Measurements from ENCODE around the gene NFAT5.

The NFAT5 gene

DNA sequence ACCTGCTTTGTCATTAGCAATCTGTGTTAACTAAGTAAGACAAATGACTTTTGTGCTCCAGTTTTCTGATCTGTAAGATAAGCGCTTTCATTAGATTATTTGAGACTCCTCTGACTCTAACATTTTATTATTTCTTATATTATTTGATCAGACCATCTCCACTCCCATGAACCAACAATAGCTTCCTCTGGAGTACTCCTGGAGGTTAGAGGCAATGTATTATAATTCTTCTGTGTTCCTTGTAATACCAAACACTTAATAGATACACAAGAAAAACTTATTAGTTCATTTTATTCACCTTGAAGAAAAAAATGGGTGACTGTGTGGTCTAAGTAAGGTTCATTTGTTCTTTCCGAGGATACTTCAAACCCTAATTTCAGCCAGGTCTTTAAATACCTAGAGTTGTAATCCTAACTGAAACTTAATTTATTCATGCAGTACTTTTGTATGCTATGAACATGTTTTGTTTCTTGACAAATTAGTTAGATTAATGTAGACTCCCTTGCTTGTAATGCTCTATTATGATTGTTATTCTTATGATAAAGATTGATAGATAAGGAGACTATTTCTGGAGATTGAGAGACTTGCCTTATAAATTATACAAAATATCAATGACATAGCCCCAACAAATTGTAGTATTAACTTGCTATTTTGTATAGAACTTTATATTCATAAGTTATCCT, 106.7 kb downstream of the NFAT5 start:
- TF ChIP-seq, protein P1, sequence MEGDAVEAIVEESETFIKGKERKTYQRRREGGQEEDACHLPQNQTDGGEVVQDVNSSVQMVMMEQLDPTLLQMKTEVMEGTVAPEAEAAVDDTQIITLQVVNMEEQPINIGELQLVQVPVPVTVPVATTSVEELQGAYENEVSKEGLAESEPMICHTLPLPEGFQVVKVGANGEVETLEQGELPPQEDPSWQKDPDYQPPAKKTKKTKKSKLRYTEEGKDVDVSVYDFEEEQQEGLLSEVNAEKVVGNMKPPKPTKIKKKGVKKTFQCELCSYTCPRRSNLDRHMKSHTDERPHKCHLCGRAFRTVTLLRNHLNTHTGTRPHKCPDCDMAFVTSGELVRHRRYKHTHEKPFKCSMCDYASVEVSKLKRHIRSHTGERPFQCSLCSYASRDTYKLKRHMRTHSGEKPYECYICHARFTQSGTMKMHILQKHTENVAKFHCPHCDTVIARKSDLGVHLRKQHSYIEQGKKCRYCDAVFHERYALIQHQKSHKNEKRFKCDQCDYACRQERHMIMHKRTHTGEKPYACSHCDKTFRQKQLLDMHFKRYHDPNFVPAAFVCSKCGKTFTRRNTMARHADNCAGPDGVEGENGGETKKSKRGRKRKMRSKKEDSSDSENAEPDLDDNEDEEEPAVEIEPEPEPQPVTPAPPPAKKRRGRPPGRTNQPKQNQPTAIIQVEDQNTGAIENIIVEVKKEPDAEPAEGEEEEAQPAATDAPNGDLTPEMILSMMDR (IDR thresholded peaks at IDR 0.05; ENCODE audit: borderline replicate concordance, control extremely low read depth, extremely low read depth, insufficient read depth, missing control alignments): no peak
- in situ Hi-C loops (cut with MboI; ENCODE audit: low sequenced_read_pairs, unreplicated experiment): no loop called here
- no peak for DNase-seq (ENCODE audit: low spot score)

DNA sequence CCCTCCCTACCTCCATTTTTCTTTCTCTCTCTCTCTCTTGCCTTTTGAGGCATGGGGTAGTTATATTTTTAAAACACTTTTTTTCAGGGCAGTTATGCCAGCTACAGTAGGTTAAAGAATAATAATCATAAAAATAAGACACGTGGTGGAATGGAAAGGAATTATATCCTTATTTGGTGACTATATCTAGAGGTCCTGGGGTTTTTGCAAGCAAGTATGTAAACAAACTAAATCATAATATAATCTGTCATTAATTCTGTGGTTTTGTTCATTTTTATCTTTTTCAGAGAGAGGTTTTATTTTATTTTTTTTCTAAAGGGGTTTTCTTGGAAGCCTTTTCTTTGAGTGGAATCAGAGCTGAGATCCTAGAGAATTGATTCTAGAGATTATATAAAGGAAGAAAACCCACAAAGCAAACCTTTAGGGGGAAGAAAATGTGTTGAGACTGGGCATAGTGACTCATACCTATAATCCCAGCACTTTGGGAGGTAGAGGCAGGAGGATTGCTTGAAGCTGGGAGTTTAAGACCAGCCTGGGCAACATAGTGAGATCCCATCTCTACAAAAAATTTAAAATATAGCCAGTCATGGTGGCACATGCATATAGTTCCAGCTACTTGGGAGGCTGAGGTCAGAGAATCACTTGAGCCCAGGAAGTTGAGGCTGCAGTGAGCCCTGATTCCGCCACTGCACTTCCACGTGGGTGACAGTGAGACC, 107.4 kb downstream of the NFAT5 start:
- no peak for DNase-seq (ENCODE audit: low spot score)
- TF ChIP-seq, protein P1 (IDR thresholded peaks at IDR 0.05; ENCODE audit: borderline replicate concordance, control extremely low read depth, extremely low read depth, insufficient read depth, missing control alignments): no peak
- in situ Hi-C loops (cut with MboI; ENCODE audit: low sequenced_read_pairs, unreplicated experiment): no loop called here

DNA sequence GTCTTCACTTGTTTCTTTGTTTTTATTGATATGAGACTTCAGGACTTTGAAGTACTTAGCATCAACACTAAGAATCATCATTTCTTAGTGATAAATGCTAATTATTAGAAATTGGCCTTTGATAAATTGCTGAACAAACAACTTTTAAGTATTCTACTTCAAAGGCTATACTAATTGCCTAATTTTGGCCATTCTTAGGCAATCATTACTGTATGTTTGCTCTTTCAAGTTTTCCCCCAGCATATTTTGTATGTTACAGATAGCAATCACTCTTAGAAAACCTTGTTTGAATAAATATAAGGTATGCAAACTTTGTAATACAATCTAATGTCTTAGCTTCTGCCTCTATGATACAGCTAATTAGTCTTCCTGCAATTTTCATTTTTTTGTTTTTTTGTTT, 114.6 kb downstream of the NFAT5 start:
- in situ Hi-C loops (cut with MboI; ENCODE audit: low sequenced_read_pairs, unreplicated experiment): no loop called here
- no peak for DNase-seq (ENCODE audit: low spot score)
- TF ChIP-seq, protein P1 (IDR thresholded peaks at IDR 0.05; ENCODE audit: borderline replicate concordance, control extremely low read depth, extremely low read depth, insufficient read depth, missing control alignments): no peak

DNA sequence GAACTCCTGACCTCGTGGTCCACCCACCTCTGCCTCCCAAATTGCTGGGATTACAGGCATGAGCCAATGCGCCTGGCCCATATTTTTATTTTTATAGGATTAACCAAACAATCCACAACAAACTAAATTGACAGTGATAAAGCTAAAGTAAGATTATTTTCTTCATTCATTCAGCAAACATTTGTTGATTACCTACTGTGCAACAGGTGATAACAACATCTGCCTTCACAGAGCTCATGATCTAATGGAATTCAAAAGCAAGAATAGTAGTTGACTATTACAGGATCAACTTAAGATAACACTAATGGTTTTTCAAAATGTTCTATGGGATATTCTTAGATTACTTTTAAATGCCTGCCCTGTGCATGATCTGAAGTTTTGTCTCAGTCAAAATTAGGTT, 122.8 kb downstream of the NFAT5 start:
- no peak for DNase-seq (ENCODE audit: low spot score)
- TF ChIP-seq, protein P1 (IDR thresholded peaks at IDR 0.05; ENCODE audit: borderline replicate concordance, control extremely low read depth, extremely low read depth, insufficient read depth, missing control alignments): no peak
- in situ Hi-C loops (cut with MboI; ENCODE audit: low sequenced_read_pairs, unreplicated experiment): no loop called here

DNA sequence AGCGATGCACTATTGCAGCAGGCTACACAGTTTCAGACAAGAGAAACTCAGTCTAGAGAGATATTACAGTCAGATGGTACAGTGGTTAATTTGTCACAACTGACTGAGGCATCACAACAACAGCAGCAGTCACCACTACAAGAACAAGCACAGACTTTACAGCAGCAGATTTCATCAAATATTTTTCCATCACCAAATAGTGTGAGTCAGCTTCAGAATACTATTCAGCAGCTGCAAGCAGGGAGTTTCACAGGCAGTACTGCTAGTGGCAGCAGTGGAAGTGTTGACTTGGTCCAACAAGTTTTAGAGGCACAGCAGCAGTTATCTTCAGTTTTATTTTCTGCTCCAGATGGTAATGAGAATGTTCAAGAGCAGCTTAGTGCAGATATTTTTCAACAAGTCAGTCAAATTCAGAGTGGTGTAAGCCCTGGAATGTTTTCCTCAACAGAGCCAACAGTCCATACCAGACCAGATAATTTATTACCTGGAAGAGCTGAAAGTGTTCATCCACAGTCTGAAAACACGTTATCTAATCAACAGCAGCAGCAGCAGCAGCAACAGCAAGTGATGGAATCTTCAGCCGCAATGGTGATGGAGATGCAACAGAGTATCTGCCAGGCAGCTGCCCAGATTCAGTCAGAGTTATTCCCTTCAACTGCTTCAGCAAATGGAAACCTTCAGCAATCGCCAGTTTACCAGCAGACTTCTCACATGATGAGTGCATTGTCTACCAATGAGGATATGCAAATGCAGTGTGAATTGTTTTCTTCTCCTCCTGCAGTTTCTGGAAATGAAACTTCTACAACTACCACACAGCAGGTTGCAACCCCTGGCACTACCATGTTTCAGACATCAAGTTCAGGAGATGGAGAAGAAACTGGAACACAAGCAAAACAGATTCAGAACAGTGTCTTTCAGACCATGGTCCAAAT, 126.5 kb downstream of the NFAT5 start:
- DNase-seq (ENCODE audit: low spot score): no peak
- TF ChIP-seq, protein P1 (IDR thresholded peaks at IDR 0.05; ENCODE audit: borderline replicate concordance, control extremely low read depth, extremely low read depth, insufficient read depth, missing control alignments): no peak
- in situ Hi-C loops (cut with MboI; ENCODE audit: low sequenced_read_pairs, unreplicated experiment): no loop called here

DNA sequence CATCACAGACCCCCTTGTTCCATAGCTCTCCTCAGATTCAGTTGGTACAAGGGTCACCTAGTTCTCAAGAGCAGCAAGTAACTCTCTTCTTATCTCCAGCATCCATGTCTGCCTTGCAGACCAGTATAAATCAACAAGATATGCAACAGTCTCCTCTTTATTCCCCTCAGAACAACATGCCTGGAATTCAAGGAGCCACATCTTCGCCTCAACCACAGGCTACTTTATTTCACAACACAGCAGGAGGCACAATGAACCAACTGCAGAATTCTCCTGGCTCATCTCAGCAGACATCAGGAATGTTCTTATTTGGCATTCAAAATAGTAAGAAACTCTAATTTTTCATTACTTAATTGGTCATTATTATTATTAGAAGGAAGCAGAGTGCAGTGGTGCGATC, 128.2 kb downstream of the NFAT5 start:
- in situ Hi-C loops (cut with MboI; ENCODE audit: low sequenced_read_pairs, unreplicated experiment): no loop called here
- TF ChIP-seq, protein P1 (IDR thresholded peaks at IDR 0.05; ENCODE audit: borderline replicate concordance, control extremely low read depth, extremely low read depth, insufficient read depth, missing control alignments): no peak

More for the DNA sequence above, 128.2 kb downstream of the NFAT5 start:
- DNase-seq (ENCODE audit: low spot score): no peak
